ENCODE results near the gene COMMD6.

The COMMD6 gene

DNA sequence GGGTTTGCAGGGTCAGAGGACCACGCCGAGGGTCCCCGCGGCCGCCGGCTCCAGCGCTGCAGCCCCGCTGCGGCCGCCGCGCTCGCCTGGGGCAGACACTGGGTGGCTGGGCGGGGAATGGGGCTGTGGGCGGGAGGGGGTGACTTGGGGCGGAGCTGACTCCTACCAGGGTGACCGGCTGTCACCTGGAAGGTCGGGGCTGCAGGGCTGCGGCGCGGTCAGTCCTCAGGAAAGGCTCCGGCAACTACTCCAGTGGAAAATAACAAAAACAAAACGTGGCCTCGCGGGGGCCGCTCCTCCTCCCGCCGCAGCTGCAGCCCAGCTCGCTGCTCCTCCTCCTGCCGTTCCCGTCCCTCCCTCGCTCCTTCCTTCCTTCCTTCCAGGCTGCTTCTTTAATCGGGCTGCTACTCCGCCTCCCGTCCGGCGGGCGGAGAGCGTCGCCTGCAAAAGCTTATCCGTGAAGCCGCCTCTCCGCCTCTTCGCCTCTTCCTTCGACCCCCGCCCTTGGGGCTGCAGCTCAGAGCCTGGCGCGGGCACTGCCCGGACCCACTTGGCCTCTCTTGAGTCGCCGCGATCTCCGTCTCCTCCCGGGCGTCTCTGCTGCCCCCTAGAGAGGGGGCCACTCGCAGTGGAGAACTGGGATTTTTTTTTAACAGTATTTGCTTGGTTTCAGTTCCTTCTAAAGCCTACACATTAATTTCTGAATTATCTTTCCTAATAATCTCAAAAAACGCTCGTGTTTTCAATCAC, 55.4 kb downstream of the COMMD6 start, which contains the start of gene TBC1D4:
TBC1D4 (minus strand) TSS at position 100 of the 750 bp plus-strand sequence. CDS start 402 bp downstream, outside the sequence.
- peak; percentile 77 for DNase-seq

- DNase-seq = peak; percentile 47
Observed at GRCh38 chr13:75481176-75482069, 56.2 kb downstream of the COMMD6 start.

DNA sequence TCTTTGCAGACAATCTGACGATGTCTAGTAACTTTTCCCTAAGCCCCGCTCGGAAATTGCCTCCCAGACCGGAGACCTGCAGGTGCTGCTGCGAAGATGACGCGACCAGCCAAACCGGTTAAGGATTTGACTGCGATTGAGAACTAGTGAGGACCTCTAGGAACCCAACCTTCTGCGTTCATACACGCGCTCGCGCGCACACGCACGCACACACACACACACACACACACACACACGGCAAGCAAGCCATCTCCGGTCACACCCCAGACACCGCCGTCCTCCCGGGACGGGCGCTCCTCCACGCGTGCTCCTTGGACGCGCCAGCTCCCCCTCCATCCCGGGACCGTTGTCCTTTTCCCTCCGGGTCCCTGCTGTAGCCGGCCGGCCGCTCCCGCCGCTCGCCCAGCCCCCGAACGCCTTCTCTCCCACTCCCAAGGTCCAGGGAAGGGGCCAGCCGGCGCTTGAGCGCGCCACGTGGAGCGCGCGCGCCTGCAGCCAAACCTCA, 56.9 kb downstream of the COMMD6 start:
- peak; percentile 47 for DNase-seq

DNA sequence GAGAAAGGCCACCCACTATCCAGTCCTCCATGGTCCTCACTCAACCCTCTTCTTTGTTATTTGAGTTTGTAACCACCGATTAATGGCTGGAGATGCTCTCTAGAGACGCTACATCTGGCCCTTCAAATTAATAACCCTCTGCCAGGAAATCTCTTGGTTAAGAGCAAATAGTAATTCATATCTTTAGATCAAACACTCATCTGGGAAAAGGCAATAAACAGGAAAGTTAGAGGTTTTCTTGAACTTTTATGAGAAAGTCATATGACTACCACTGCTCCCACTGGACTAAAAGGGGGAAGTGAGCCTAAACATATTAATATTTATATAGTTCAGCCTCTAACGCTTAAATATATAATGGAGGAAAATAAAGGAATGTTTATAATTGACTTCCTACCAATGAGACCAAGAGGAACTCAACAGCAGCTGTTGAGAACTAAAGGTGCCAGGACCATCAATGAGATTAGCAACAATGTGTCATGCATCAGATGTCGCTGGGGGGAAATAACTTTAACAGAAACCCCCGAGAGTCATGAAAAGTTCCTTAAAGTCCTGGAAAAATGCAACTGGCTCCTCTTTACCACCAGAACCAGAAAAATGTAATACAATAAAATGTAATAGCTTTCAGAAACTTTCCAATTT, 58.4 kb downstream of the COMMD6 start:
- no peak for DNase-seq

DNA sequence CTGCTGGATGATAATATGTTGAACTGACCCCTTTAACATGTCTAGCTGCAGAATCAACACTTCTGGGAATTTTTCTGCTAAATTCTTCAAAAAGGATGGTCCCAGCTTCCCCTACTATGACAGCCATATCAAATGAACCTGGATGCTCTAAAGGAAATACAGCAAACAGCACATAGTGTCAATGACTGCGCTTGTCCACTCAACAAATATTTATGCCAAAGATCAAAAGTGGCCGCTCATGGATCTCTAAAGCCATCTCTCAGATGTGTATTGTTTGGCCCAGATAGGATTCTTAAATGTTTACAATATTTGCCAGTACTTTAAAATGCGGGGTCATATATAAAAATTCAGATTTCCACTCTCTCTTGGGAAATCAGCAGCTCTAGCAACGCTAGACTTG, 59.0 kb downstream of the COMMD6 start:
- DNase-seq = no peak

Data from stimulated activated CD8-positive, alpha-beta memory T cell treated with anti-CD3 and anti-CD28 coated beads, Interleukin-4, amount 100 ng/mL, for 48 hours (primary cell).